HG03159 (cell line): ENCODE data around the gene KNCN.

Experiments used
- ATAC-seq: cut with Tn5 transposase; IDR thresholded peaks from one replicate; pipeline ENCODE4 v1.9.1; 2021; ENCODE audit warnings: mild to moderate bottlenecking, moderate library complexity; ENCODE audit not compliant: unreplicated experiment

Gene KNCN

DNA sequence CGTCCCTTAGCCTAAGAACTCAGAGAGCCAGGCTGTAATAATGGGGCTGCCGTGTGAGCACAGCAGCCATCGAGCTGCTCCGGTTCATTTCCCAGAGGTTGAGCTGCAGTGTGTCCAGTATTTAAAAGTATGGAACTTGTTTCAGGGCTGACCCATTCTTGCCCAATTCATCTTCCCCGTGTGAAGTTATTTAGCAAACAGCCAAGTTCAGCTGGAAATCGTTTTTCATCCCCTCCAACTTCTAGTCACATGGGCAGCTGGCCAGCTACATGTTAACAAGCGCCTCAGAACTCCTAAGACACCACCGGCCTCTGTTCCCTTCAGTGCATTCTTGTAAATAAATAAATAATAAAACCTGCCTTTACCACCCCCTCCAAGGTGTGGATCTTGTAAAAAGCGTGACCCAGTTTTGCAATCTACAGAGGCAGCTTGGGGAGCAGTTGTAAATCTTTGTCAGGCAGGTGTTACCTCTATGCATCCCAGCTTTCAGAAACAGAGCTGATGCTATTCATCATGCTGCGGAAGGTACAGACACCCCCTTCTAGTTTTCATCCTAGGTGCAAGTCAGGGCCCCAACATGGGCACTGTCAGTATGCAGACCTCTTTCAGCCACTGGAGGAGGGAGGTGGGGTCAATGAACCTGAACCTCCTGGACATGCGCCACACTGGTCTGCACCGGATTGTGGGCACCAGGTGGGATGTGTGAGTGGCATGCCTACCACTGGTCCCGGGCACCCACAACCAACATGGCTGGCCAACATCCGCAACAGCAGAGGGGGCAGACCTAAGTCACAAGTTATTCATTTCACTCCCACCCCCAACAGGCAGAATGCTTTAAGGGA is 18.7 kb upstream of the KNCN start:
- no peak for ATAC-seq

- ATAC-seq = no peak
Observed at GRCh38 chr1:46569116-46569515, 17.7 kb upstream of the KNCN start.

DNA sequence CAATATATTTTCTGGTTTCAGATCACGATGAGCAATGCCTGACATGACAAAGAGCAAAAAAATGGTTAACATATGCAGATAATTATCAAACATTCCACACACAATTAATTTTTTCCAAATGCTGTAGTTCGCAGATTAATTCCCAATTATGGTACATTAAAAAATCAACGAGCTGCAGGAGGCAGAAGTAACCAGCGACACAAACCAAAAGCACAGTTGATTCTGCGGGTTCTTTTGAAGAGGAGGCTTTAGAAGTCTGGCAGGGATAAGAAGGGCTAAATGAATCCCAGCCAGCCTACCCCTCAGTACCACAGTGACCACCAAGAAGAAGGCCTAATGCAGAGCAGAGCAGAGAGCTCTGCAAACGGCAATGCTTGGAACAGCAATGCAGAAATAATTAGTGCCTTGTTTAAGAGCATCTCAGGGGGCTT is 17.0 kb upstream of the KNCN start:
- no peak for ATAC-seq

DNA sequence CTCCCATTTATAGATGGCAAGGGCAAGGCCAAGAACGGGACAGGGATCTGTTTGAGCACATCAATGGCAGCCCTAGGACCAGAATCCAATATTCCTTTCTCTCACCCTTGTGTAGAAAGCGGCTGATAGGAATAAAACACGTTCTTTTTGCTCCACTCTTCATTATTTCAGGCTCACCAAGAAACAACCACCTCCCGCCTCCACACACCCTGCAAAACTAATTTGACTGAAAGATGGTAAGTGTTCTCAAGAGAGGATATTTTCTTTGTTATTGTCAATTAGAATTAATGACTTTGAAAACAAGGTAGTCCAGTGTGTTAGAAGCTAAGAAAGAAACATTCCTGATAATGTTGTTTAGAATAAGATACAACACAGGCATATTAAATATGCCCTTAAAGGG is 11.9 kb upstream of the KNCN start:
- no peak for ATAC-seq

GRCh38 chr1:46562498-46562897 is 11.1 kb upstream of the KNCN start:
- no peak for ATAC-seq

DNA sequence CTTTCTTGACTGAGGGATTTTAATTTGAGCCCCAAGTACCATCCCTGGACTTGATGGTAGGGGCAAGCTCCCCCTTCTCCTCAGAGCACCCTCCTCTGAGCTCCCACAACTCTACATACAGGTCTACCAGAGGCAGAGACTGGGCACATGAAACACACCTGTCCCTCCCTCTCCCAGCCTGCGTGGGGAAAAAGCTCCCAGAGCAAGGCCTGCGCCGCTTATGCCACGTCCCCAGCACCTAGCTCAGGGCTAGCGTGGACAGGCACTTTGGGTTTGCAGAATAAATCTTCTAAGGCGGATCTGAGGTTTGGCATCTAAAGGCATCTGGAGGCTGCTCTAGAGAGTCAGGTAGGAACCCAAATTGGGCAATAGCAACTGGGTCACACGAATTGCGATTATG is 7.5 kb upstream of the KNCN start:
- ATAC-seq = no peak

DNA sequence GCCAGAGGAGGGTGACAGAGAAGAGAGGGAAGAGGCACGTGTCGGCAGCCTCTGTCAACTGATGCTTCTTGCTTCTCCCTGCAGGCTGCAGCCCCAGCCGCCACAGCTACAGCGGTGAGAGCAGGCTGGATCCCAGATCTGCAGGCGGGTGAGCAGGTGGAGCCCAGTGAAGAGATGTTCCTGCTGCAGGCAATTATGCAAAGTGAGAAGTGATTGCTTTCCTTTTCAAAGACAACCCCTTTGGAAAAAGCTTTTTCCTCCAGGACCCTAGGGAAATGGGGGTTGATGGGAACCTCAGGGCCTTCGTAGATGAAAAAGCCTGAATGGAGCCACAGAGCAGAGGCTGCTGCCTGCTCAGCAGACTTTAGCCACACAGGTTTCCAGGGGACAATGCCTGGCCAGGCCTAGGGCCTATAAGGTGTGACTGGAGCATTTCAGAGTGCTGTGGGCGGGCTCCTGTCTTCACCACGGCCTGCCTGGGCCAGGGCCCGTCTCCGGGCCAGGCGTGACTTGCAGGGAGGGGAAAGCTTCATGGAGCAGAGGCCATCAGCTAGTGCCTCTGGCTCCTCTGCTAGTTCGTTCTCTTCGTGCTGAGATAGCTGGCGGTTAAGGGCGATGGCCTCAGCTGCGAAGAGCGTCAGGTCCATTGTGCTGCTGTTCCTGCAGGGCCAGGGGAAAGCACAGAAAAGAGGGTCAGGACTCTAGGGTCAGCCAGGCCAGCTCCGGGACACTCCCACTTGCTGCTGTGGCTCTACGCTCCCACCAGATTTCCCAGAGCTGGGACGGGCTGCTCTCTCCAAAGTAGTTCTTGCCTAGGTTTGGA is 6.9 kb upstream of the KNCN start:
- ATAC-seq = no peak

DNA sequence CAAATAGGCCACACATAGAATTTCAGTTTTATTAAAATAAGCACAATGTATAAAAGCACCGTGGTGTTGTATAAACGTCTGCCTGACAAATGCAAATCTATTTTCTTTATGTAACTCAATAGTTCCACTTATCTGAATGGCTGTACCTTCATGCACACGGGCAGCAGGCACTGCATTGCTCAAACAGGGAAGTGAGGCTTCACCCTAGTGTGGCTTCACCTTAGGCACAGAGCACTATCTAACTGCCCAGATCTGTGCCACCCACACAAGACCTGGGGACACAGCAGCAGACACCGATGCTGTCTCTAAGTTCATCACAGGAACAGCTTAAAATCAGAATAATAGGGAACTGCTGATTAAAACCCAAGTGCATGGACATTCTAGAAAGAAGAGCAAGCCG is 6.0 kb upstream of the KNCN start:
- no peak for ATAC-seq

DNA sequence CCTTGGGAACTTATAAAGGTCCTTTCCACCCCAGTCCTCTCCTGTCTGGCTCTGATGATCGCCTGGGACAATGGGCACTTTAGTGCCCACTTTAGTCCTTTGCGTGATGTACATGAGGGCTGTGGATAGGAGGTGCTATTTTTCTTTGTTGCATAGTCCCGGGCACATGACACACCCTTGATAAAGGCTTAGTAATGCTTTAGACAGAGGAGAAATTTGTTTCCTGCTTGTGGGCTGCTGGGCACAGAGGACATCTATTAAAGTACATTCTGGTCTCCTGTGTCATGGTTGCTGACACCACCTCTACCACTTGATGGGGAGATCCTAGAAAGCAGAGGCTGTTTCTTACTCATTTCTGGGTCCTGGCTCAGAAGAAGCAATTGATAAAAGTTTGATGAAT is 5.4 kb upstream of the KNCN start:
- no peak for ATAC-seq

- no peak for ATAC-seq
Observed at GRCh38 chr1:46555826-46556619, 4.6 kb upstream of the KNCN start.

- no peak for ATAC-seq
Observed at GRCh38 chr1:46554597-46555381, 3.3 kb upstream of the KNCN start.

- no peak for ATAC-seq
Observed at GRCh38 chr1:46554236-46554596, 2.8 kb upstream of the KNCN start.

GRCh38 chr1:46553506-46553905 is 2.1 kb upstream of the KNCN start:
- no peak for ATAC-seq

- ATAC-seq = no peak
Observed at GRCh38 chr1:46552357-46553237, 1.1 kb upstream of the KNCN start.

GRCh38 chr1:46550751-46551231 is 656 bp downstream of the KNCN start:
- no peak for ATAC-seq

DNA sequence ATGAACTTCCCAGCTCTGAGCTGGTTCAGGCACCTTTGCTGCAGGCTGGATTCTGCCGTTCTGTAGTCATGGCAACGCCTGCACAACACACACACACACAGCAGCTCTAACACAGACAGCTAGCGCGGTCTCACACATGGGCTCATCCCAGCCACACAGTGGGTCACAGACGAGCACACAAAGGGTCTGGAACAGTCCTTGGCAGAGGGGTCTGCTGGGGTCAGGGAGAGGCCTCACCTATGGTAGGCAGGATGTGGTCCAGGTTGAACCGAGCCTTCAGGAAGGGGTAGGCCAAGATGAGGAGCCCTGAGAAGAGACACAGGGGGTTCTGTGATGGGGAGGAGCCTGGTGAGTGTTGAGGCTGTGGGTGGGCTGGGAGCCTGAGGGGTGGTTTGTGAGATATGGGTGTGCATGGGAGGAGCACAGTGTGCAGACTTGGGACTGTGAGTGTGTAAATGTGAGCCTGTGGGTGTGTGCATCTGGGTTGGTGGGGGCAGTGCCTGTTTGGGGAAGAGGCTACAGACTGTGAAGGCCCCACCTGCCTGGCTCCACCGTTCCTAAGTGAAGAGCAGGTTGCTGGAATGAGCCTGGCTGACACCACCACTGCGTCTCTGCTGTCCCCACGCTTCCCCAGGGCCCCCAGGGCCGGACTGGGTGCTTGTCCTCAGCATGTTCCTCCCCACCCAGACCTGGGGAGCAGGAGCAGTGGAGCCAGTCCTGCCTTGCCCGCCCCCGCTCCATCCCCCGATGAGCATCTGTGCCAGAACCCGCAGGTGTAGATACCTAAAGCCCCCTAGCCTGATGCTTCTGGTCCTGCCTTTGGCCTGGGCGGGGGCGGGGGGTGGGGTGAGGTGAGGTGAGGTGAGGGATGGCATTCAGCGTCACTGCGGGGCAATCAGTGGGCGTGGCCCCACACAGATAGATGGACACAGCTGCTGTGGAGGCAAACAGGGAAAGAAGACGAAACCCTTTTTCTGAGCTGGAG is 1.5 kb downstream of the KNCN start:
- peak; percentile 41 for ATAC-seq

DNA sequence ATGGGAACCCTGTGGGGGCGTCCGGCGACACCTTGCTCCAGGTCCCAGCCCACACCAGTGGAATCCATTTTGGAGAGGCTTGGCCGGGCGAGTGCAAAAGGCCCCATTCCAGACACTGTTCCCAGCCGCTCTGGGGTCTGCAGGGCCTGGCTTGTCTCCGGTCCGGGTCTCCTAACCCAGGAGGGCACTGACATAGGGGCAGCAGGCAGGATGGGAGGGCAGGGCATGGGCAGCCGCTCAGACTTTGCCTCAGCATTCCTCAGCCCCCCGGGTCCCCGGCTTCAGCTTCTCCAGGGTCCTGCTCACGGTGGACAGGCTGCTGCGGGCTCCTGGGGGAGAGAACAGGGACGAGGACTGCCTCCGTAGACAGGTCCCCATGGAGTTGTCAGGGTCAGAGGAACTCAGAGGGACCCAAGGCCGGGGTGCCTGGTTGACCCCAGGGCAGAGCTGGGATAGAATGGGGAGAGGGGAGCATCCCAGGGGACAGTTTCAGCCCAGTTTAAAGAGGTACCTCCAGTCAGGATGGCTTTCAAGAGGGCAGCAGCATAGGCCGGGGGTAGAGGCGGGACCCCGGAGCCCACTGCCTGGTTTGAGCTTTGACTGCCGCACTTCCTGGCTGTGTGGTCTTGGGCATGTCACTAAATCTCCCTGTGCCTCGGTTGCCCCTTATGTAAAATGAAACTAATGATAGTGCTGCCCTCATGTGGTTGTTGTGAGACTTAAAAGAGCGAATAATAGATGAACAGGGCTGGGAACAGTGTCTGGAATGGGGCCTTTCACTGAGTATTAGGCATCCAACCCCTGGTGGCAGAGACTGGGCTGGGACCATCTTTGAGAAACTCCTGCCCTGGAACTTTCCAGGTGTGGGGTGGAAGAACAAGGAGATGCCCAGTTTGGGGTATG is 3.7 kb downstream of the KNCN start:
- ATAC-seq = no peak
